PFSK-1 (cell line): Measurements from ENCODE around the gene PERM1.

Experiments
- FOXP2 ChIP-seq: optimal IDR thresholded peaks from 2 replicates; pipeline ENCODE3; 2011; ENCODE audit warnings: borderline replicate concordance, control low read depth, inconsistent platforms; ENCODE audit not compliant: insufficient read depth; ENCODE audit errors: extremely low read length, extremely low read depth
- POLR2AphosphoS5 ChIP-seq: IDR thresholded peaks from 2 replicates; pipeline ENCODE4 v1.6.1; 2012; ENCODE audit warnings: low read depth, mild to moderate bottlenecking, control low read depth, low read length, moderate library complexity
- SIN3A ChIP-seq: IDR thresholded peaks from 2 replicates; pipeline ENCODE4 v1.6.1; 2012; ENCODE audit warnings: mild to moderate bottlenecking, low read length, moderate library complexity, borderline replicate concordance; ENCODE audit not compliant: insufficient read depth
- TAF1 ChIP-seq: IDR thresholded peaks from 2 replicates; pipeline ENCODE4 v1.6.1; 2012; ENCODE audit warnings: low read length, control low read depth, borderline replicate concordance; ENCODE audit not compliant: insufficient read depth
- TF ChIP-seq, protein P1 (sequence below), 2 experiments: IDR thresholded peaks; 2 replicates each; pipeline versions ENCODE4 v1.6.1 to v1.8.0; 2011 to 2012; ENCODE audit warnings: low read depth in 2 of 2, low read length in 2 of 2, control low read depth in 1 of 2, inconsistent platforms in 1 of 2, mild to moderate bottlenecking in 1 of 2, moderate library complexity in 1 of 2; ENCODE audit not compliant: insufficient read depth in 1 of 2

PERM1 gene

DNA sequence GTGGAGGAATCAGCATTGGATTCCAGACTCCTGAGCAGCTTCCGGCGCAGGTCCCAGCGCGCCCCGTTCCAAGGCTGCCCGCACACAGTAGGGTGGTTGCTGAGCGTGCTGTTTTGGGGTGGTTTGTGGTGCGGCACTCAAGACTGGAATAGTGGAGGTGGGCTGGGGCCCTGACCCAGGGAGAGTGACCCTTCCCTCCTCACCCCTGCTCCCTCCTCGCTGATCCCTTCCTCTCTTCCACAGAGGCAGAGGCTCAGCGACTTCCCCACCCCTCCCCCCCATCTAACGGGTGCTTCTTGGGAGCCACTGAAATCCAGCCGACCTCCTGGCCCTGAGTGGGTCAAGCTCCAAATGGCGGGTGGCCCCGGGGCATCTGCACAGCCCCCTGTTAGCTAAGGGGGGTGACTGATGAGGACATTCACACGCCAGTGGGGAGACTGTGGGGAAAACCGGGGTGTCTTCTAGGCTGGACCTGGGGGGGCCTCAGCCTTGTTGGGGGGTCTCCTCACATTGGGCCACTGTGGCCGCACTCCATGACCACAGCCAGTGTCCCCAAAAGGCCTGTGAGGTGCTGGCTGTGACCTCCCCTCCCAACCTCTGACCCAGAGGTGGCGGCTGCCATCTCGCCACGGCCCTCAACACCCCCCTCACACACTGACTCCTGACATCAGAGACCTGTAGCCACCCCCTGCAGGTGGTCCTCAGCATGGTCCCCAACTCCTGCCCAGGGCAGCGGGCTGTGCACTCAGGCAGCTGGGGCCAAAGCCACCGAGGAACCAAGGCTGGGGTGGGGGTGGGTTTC lies 21.9 kb upstream of the PERM1 start:
- TF ChIP-seq, protein P1, sequence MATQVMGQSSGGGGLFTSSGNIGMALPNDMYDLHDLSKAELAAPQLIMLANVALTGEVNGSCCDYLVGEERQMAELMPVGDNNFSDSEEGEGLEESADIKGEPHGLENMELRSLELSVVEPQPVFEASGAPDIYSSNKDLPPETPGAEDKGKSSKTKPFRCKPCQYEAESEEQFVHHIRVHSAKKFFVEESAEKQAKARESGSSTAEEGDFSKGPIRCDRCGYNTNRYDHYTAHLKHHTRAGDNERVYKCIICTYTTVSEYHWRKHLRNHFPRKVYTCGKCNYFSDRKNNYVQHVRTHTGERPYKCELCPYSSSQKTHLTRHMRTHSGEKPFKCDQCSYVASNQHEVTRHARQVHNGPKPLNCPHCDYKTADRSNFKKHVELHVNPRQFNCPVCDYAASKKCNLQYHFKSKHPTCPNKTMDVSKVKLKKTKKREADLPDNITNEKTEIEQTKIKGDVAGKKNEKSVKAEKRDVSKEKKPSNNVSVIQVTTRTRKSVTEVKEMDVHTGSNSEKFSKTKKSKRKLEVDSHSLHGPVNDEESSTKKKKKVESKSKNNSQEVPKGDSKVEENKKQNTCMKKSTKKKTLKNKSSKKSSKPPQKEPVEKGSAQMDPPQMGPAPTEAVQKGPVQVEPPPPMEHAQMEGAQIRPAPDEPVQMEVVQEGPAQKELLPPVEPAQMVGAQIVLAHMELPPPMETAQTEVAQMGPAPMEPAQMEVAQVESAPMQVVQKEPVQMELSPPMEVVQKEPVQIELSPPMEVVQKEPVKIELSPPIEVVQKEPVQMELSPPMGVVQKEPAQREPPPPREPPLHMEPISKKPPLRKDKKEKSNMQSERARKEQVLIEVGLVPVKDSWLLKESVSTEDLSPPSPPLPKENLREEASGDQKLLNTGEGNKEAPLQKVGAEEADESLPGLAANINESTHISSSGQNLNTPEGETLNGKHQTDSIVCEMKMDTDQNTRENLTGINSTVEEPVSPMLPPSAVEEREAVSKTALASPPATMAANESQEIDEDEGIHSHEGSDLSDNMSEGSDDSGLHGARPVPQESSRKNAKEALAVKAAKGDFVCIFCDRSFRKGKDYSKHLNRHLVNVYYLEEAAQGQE (IDR thresholded peaks at IDR 0.05; ENCODE audit: insufficient read depth in 1 of 2, low read depth in 2 of 2, low read length in 2 of 2) = no peak
- TF ChIP-seq SIN3A = no peak
- no peak for TF ChIP-seq TAF1
- TF ChIP-seq POLR2AphosphoS5 = no peak
- TF ChIP-seq FOXP2 = no peak

DNA sequence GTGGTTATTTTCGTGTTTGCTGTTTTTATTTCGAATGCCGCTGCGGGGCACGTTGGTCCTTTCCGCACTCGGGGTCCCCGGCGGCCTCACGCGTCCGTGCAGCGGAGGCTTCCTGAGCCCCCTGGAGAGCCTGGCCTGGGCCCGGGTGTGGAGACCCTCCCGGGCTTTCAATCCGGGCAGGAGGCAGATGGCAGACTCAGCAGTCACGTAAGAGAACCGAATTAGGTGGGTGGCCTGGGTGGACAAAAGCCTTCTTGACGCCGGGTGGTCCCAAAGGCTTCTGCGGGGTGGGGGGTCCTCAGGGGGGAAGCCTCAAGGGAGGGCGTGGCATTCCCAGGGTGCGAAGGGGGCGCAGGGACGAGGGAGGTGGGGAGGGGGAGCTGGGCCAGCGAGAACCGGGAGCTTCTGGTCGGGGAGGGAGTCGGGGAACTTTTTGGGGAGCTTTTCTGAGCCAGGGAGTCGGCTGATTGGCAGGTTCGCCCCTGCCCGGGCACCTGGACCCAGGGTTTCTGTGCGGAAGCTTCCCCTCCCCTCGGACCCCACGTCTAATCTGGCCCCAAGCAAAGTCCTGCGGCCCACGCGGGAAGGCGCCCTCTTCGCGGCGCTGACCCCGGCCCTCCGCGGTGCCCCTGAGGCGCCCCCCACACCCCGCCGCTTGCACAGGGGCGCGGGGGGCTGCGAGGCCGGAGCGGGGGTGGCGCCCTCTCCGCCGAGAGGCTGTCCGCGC lies 19.3 kb upstream of the PERM1 start:
- no peak for TF ChIP-seq POLR2AphosphoS5
- TF ChIP-seq TAF1 = no peak
- TF ChIP-seq SIN3A = no peak
- TF ChIP-seq FOXP2 = no peak
- TF ChIP-seq, protein P1 (IDR thresholded peaks at IDR 0.05; ENCODE audit: insufficient read depth in 1 of 2, low read depth in 2 of 2, low read length in 2 of 2) = no peak

DNA sequence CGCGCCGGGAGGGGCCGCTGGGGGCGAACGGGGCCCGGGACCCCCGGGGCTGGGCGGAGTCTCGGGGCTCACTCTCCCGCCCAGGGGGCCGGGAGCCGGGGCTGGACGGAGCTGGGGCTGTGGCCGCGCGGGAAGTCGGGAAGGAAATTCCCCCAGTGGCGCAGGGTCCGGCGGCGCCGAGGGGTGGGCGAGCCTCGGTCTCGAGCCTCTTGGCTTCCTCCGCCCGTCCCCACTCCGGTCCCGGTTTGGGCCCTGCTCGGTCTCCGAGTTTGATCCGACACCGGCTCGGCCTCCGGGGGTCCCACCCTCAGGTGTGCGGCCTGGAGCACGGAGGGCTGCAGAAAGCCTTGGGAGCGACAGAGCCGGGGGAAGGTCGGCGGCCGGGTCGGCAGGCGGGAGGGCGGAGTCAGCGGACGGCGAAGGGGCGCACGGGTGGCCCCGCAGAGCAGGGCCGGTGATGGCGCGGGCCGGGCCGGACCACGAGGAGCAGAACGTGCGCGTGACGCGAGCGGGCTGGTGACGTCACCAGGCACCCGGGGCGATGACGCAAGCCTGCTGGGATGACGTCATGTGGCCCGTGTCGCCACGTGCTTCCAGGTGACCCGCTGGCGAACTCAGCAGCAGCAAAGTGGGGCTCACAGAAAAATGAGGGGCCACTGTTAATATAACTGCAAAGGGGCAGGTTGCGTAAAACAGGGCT lies 18.6 kb upstream of the PERM1 start:
- TF ChIP-seq SIN3A = no peak
- TF ChIP-seq FOXP2 = no peak
- no peak for TF ChIP-seq POLR2AphosphoS5
- TF ChIP-seq, protein P1 (IDR thresholded peaks at IDR 0.05; ENCODE audit: insufficient read depth in 1 of 2, low read depth in 2 of 2, low read length in 2 of 2) = no peak
- TF ChIP-seq TAF1 = no peak

DNA sequence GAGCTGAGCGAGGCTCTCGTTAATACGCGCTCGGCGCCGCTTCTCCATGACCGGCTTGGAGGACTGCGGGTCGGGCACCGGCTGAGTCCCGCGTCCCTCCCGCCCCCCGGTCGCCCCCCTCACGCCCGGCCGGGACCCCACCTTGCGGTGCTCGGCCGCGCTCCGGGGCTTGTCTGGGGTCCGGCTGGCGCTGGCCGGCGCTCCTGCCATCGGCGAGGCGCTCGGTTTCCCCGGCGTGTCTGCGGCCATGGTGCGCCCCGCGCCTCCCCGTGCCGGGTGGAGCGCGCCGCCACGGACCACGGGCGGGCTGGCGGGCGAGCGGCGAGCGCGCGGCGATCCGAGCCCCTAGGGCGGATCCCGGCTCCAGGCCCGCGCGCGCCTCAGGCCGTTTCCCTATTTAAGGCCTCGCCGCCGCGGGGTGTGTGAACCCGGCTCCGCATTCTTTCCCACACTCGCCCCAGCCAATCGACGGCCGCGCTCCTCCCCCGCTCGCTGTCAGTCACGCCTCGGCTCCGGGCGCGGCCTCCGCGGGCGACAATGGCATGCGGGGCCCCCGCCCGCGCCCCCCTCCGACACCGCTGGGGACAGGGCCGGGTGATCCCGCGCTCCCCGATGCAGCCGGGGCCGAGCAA lies 17.9 kb upstream of the PERM1 start, which contains the start of gene HES4:
TSS of gene HES4 (minus strand) at position 373 of the 632 bp plus-strand sequence. CDS start at position 249, 124 bp downstream.
- TF ChIP-seq POLR2AphosphoS5 (no peak), FOXP2 (no peak), TAF1 (no peak), SIN3A (no peak)
- TF ChIP-seq, protein P1 (IDR thresholded peaks at IDR 0.05; ENCODE audit: insufficient read depth in 1 of 2, low read depth in 2 of 2, low read length in 2 of 2) = no peak
